ENCODE data around the gene LYG1. TPM values are rescaled to one million over a fixed set of nuclear protein-coding genes. Genes with fewer than 3 reads are reported as not detected.

LYG1 gene
- total RNA-seq, 1 experiment from 2014 or later, result 3.8 TPM

GRCh38 chr2:99261242-99261641 is 39.8 kb downstream of the LYG1 start:
- intact Hi-C loops (cut with micrococcal nuclease), result no loop called here
- H3K27me3 ChIP-seq (ENCODE audit: insufficient read depth, low read length), result no peaks in the 10 kb centered on the region
- H3K4me1 ChIP-seq (ENCODE audit: control insufficient read depth in 1 of 2, insufficient read depth in 2 of 2, low read length in 2 of 2), result peaks cover 0 to 7% of the 10 kb centered on the region in 2 experiments; a peak in 1 of 4 replicates
- ATAC-seq (no peak), DNase-seq (ENCODE audit: low read depth, low spot score) (no peak)
- no TSS peak for BruUV-seq (replicated peaks)
- ChIA-PET RAD21 (ENCODE audit: low non-redundant PET in 1 of 2, low total read pairs in 2 of 2, uncharacterized antibody in 2 of 2, unreplicated experiment in 2 of 2) (no interaction called here), CTCF (no interaction called here), POLR2A (no interaction called here)
- H3K9me2 ChIP-seq (ENCODE audit: insufficient read depth), result no peaks in the 10 kb centered on the region
- H4K20me1 ChIP-seq (ENCODE audit: insufficient read depth), result no peaks in the 10 kb centered on the region
- no peak overlapping the region for H3K27ac ChIP-seq (ENCODE audit: low read depth, low read length)
- no peak overlapping the region for H3K4me3 ChIP-seq (replicated peaks in 1 of 2; ENCODE audit: low read depth in 1 of 2, low read length in 2 of 2)
- no peaks in the 10 kb centered on the region for H3K79me2 ChIP-seq (ENCODE audit: insufficient read depth, low read length)
- H3K9ac ChIP-seq (ENCODE audit: low read length), result no peak overlapping the region
- no peaks in the 10 kb centered on the region for H3K36me3 ChIP-seq (ENCODE audit: control insufficient read depth in 1 of 2, insufficient read depth in 2 of 2, low read length in 2 of 2)
- H2AFZ ChIP-seq (ENCODE audit: low read depth, low read length, poor library complexity, severe bottlenecking), result no peak overlapping the region
- TF ChIP-seq ZBTB33 (IDR thresholded peaks at IDR 0.05; ENCODE audit: extremely low read depth, insufficient replicate concordance, low read length), result no peak
- TF ChIP-seq RAD21 (IDR thresholded peaks at IDR 0.05; ENCODE audit: low read depth), result no peak
- no peak for TF ChIP-seq CTCF (IDR thresholded peaks at IDR 0.05 in 2 of 3, conservative IDR thresholded peaks at IDR 0.05 in 1 of 3; ENCODE audit: borderline replicate concordance in 1 of 3, insufficient read depth in 1 of 3, low read depth in 2 of 3, low read length in 2 of 3)
- TF ChIP-seq ELF1 (IDR thresholded peaks at IDR 0.05; ENCODE audit: borderline replicate concordance, low read depth), result no peak
- no peak for TF ChIP-seq ZNF274 (IDR thresholded peaks at IDR 0.05; ENCODE audit: low read depth, low read length)
- TF ChIP-seq EZH2phosphoT487 (IDR thresholded peaks at IDR 0.05; ENCODE audit: borderline replicate concordance), result no peak
- TF ChIP-seq SRF (IDR thresholded peaks at IDR 0.05; ENCODE audit: low read depth), result no peak
- TF ChIP-seq CBX3 (IDR thresholded peaks at IDR 0.05; ENCODE audit: low read depth), result no peak
- no peak for TF ChIP-seq EGR1 (IDR thresholded peaks at IDR 0.05; ENCODE audit: low read depth)
- no peak for TF ChIP-seq ATF3 (IDR thresholded peaks at IDR 0.05)
- TF ChIP-seq CEBPB (IDR thresholded peaks at IDR 0.05; ENCODE audit: low read depth), result no peak
- no peak for TF ChIP-seq YY1 (IDR thresholded peaks at IDR 0.05; ENCODE audit: extremely low read depth, insufficient replicate concordance, low read depth, low read length)
- TF ChIP-seq REST (IDR thresholded peaks at IDR 0.05; ENCODE audit: low read depth), result no peak
- TF ChIP-seq TCF7L2 (IDR thresholded peaks at IDR 0.05; ENCODE audit: borderline replicate concordance, extremely low read depth, insufficient read depth, insufficient read length), result no peak
- TF ChIP-seq POLR2A (IDR thresholded peaks at IDR 0.05; ENCODE audit: borderline replicate concordance, extremely low read depth, insufficient read depth, insufficient read length), result no peak
- no peak for TF ChIP-seq SP1 (IDR thresholded peaks at IDR 0.05; ENCODE audit: low read depth)
- TF ChIP-seq POLR2AphosphoS5 (IDR thresholded peaks at IDR 0.05; ENCODE audit: low read depth, low read length), result no peak
- TF ChIP-seq ZFX (IDR thresholded peaks at IDR 0.05), result no peak
- TF ChIP-seq JUND (IDR thresholded peaks at IDR 0.05), result no peak
- no peak for TF ChIP-seq FOSL1 (IDR thresholded peaks at IDR 0.05; ENCODE audit: low read depth)
- no peaks in the 10 kb centered on the region for H3K9me3 ChIP-seq (ENCODE audit: control insufficient read depth in 1 of 2, insufficient read depth in 1 of 2, low read depth in 1 of 2, low read length in 2 of 2)
- H3K4me2 ChIP-seq (ENCODE audit: low read length), result no peak overlapping the region

All from HCT116 (cell line).